ENCODE data around the gene GHRH.

GHRH gene

DNA sequence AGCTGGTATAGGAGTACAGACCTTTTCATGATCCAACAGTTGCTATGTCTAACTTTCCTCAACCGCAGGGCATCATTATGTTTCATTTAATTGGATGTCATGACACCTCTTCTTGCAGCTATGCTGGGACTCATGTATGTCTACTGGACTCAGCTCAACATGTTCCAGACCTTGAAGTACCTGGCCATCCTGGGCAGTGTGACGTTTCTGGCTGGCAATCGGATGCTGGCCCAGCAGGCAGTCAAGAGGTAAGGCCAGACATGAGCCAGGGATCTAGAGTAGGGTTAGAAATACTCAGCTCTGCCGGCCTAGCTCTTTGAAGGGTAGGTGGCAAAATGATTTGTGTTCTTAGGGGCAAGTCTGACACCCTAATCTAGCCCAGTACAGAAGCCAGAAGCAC lies 25.2 kb downstream of the GHRH start:
- DNase-seq = no peak

DNA sequence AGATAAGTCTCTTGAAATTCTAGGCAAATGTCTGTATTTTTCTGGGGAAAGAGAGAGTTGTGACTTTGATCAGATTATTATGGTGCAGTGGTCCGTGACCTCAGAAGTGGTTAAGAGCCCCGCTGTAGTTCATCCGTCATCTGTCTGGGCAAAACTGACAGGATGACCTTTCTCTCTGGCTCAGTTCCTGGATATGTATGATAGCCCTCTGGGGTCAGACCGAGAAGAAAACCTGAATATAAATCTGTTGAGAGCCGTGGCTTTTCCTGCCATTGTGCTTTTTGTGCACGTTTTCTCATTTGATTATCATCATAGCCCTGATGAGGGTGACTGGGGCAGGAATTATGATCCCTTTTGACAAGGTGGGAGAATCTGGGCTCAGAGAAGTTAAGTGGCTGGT lies 26.5 kb downstream of the GHRH start:
- DNase-seq = peak; percentile 4

- no peak for DNase-seq
These were observed 27.4 kb downstream of the GHRH start for GRCh38 chr20:37234254-37234581.

GRCh38 chr20:37233548-37234253 lies 27.9 kb downstream of the GHRH start:
- peak; percentile 95 for DNase-seq

DNA sequence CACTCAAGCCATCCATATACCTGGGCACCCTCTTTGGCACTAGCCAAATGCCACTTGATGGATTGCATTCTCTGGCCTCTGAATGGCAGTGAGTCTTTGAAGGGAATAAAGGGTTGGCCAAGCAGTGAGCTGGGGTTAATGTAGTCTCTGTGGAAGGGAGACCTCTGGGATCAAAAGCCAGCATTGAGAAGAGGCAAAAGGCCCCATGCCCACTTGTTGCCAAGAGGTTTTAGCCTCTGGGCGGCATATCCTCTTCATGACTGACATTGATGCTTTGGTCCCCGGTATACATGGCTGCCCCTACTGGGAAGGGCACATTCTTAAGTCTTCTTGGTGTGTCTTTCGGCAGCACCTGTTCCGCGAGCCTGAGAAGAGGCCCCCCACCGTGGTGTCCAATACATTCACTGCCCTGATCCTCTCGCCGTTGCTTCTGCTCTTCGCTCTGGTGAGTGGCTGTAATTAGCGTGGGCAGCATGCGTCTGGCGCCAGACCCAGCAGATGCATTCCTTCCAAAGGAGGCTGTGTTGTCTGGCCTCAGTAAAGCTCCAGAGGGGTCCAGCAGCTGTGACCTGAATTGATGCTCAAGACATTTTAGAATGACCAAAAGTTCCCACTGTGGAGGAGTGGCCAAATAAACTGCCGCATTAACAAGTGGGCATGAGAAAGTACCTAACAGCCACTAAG lies 29.5 kb downstream of the GHRH start:
- peak; percentile 70 for DNase-seq

GRCh38 chr20:37230200-37230599 lies 31.4 kb downstream of the GHRH start:
- no peak for DNase-seq

DNA sequence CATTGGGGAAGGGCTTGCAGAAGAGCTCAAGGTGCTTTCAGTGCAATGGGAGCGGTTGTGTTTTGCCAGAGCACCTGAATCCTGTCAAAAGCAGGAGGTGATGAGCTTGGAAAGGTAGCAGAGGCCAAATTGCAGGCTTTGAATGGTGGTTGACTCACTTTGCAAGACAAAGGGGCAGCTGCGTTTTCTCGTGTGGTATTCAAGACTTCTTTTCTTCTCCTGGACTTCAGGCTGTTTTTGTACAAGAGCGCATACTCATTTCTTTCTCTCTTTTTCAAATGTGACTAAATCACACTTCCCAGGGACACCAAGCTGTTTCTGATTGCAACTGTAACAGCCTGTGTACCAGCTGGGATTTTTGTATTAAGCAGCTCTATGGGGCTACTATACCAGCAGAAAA lies 32.3 kb downstream of the GHRH start:
- DNase-seq = no peak

DNA sequence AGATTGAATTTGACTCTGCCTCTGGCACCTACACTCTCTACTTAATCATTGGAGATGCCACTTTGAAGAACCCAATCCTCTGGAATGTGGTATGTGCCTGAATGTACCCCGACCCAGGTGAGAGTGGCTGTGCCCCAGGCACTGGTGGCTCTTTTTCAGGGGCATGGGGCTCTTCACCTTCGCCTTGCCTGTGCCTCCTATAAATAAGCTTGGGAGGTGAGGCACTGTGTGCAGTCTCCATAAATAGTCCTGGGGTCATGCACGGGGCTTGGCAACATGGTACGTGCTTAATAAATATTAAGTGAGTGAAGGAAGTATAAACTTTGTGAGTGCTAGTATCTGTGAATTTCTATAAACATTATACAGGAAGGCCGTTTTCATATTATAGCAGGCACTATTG lies 33.0 kb downstream of the GHRH start:
- DNase-seq = no peak

DNA sequence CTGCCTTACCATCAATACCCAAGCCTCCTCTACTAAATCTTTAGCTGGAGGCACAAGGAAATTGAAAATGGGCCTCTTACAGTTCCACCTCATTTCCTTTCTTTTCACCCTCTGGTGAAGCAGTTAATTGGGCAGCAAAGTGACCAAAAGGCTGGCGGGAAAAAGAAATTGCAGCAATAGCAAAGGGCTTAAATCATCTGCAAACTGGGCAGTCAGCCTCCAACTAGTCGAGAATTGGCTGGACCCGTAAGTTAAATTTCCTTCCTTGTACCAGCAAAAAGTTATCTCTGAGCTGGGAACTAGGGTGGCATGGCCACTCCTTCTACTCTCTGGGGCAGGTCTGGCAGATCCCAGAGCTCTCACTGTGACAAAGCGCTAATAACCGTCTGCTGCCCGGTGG lies 33.5 kb downstream of the GHRH start:
- no peak for DNase-seq

GRCh38 chr20:37226889-37227288 lies 34.7 kb downstream of the GHRH start:
- no peak for DNase-seq

- DNase-seq = no peak
These were observed 36.5 kb downstream of the GHRH start for GRCh38 chr20:37225146-37225545.

GRCh38 chr20:37223053-37223452 lies 38.6 kb downstream of the GHRH start:
- DNase-seq = no peak

DNA sequence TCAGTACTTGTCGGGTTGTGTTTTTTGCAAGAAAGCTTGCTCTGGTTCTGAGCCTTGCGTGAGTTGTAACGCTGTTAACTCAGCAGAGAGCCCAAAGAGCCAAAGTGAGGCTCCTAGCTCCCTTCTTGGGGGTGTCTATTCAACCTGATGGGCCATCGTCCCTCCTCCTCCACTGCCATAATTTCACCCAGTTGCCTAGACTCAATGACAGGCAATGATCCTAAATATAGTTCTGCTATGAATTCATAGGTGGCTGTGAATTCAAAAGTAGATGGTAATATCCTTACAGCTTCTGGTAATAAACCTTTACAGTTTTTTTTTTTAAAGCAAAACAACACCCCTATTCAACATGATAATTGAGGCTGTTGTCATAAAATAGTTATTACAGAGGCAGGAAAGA lies 39.5 kb downstream of the GHRH start:
- no peak for DNase-seq

GRCh38 chr20:37220731-37221130 lies 40.9 kb downstream of the GHRH start:
- no peak for DNase-seq

- no peak for DNase-seq
These were observed 41.6 kb downstream of the GHRH start for GRCh38 chr20:37219751-37220668.

GRCh38 chr20:37218976-37219375 lies 42.6 kb downstream of the GHRH start:
- no peak for DNase-seq

GRCh38 chr20:37218441-37218840 lies 43.2 kb downstream of the GHRH start:
- DNase-seq = no peak

GRCh38 chr20:37209661-37210314 lies 51.8 kb downstream of the GHRH start:
- DNase-seq = no peak

DNA sequence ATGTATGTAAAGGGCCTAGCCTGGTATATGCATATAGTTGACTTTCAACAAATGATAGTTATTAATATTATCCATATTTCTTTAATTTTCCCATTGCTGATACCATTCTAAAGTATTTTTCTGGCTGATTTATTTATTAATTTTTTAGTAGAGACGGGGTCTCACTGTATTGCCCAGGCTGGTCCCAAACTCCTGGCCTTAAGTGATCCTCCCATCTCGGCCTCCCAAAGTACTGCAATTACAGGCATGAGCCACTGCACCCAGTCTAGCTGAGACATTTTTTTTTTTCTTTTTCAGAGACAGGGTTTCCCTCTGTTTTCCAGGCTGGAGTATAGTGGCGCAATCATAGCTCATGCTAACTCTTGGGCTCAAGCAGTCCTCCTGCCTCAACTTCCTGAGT lies 52.4 kb downstream of the GHRH start:
- no peak for DNase-seq

GRCh38 chr20:37207171-37207570 lies 54.4 kb downstream of the GHRH start:
- no peak for DNase-seq

- peak; percentile 2 for DNase-seq
These were observed 55.8 kb downstream of the GHRH start for GRCh38 chr20:37205794-37206193.

DNA sequence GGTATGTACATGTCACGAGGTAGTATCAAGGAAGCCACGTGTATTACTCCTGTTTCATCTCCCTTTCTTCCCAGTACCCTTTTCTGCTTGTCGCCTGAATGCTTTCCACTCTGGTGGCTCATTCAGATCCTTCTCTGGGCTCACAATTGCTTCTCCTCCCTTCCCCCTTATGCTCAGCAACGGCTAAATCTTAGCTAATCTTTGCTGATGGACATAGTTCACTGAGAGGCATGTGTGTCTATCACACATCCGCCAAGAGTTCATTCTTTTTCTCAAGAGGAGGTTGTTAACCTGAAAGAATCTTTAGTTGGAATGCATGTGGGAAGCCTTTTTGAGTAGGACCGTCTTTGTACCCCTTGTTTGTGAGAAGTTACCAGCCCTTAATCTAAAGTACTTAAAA lies 56.5 kb downstream of the GHRH start:
- DNase-seq = no peak

GRCh38 chr20:37204056-37204455 lies 57.6 kb downstream of the GHRH start:
- no peak for DNase-seq

Measured in NCI-H748 treated with DMSO at 0.1 percent for 48 hours (cell line).